ENCODE measurements around the gene RAD51B.
"Not testable (repeated sequence)": the region's sequence is repeated elsewhere in the genome, so short reads cannot be mapped to it uniquely, and the experiment has no call there.

The RAD51B gene

GRCh38 chr14:68696266-68696665 lies 876.7 kb downstream of the RAD51B start:
- Histone ChIP-seq H3K4me3 (no peak overlapping the region), H3K9ac (peak overlapping the region in 7 of 11 experiments; percentile 62 to 81 (median 72); a peak in 7 of 22 replicates), H3K4me1 (peaks cover 49 to 73% (median 57%) of the 10 kb centered on the region in 10 experiments), H3K4me2 (peak overlapping the region; percentile 86 to 95 (median 91); a peak in 20 of 22 replicates), H3K27ac (peak overlapping the region in 10 of 11 experiments; percentile 85 to 99 (median 90); a peak in 21 of 22 replicates), H3K27me3 (no peaks in the 10 kb centered on the region), H3K36me3 (no peaks in the 10 kb centered on the region), H4K20me1 (no peaks in the 10 kb centered on the region), H3K9me3 (replicated peaks in 1 of 11) (peaks cover 0 to 36% (median 8%) of the 10 kb centered on the region in 11 experiments; a peak in 10 of 22 replicates)
- no peak for TF ChIP-seq Cebpa-rat (IDR thresholded peaks at IDR 0.05)

DNA sequence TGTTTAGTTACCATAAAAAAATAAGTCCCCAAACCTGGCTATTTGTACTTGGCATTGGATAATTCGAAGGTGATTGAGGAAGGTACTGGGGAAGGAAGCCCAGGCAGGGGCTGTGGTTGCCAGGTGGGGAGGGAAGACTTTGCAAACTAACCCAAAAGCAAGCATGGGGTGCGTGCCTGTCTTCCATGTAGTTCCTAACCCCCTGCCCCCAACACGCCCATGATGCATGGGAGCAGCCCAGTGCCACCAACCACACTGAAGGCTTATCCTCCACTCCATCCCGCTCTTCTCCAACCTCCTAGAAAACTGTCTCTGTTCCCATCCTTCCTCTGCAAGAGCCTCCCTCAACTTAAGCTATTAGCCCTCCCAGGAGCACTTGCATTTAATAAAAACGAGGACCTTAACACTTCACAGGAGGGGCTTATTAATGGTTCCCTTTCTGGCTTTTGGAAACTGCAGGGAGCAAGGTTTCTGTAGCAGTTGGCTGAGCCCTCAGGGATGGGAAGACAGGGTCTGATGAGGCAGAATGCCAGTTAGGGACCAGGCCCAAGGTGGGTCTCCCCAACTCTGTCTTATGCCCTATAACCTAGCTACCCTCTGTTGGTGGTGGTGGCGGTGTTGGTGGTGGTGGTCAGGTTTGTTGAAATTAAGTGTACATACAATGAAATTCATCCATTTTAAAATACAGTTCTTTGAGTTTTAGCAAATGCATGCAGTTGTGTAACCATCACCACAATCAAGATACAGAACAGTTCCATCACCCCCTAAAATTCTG lies 877.3 kb downstream of the RAD51B start:
- Histone ChIP-seq H4K20me1 (no peaks in the 10 kb centered on the region), H3K9me3 (replicated peaks in 1 of 11) (peaks cover 0 to 36% (median 8%) of the 10 kb centered on the region in 11 experiments; a peak in 10 of 22 replicates), H3K9ac (peak overlapping the region in 1 of 11 experiments; percentile 73; a peak in 2 of 22 replicates), H3K27ac (peak overlapping the region in 10 of 11 experiments; percentile 85 to 99 (median 90); a peak in 18 of 22 replicates), H3K4me3 (no peak overlapping the region), H3K36me3 (no peaks in the 10 kb centered on the region), H3K27me3 (no peaks in the 10 kb centered on the region), H3K4me1 (peaks cover 46 to 73% (median 53%) of the 10 kb centered on the region in 10 experiments), H3K4me2 (peak overlapping the region in 7 of 11 experiments; percentile 86 to 95 (median 91); a peak in 14 of 22 replicates)
- no peak for TF ChIP-seq Cebpa-rat (IDR thresholded peaks at IDR 0.05)

GRCh38 chr14:68698773-68699172 lies 879.2 kb downstream of the RAD51B start:
- not testable (repeated sequence) for H3K36me3 ChIP-seq, H3K9ac ChIP-seq, H3K27me3 ChIP-seq, H3K27ac ChIP-seq, H3K4me3 ChIP-seq, H4K20me1 ChIP-seq
- H3K4me1 ChIP-seq = peaks cover 42 to 73% (median 53%) of the 10 kb centered on the region in 10 experiments
- H3K4me2 ChIP-seq = 0 out of 22 replicates have a peak overlapping the region, but pooled peaks of 2 of the 11 experiments have one; percentile 11 to 15
- peaks cover 0 to 36% (median 8%) of the 10 kb centered on the region in 11 experiments; a peak in 10 of 22 replicates for H3K9me3 ChIP-seq (replicated peaks in 1 of 11)

DNA sequence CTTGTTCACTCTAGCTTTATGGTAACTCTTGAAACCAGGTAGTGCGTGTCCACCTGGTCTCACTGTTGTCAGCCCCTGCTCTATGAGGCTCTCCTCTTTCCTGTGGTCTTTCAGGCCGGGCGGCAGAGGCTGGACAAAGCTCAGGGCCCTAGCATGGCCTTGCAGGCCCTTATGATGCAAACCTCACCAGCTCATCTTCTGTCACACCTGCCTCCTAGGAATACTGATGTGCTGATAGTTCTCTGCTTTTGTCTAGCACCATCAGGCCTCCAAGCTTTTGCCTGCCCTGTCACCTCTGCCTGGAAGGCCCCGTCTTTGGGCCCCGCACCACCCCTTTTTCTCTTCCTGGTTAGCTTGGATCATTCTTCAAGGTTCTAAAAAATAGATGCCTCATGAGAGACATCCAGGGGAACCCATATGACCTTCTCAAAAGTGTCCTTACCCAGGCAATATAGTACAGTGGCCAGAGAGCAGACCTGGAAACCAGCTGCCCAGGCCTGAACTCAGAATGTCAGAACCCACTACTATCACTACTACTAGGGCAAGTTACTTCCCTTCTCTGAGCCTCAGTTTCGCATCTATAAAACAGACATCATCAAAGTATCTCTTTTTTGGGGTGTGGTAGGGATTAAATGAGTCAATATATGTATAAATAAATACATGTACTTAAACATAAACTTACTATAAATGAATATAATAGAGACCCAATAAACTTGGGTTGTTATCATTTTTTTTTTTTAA lies 881.6 kb downstream of the RAD51B start:
- no peak for TF ChIP-seq Cebpa-rat (IDR thresholded peaks at IDR 0.05)
- peaks cover 18 to 73% (median 40%) of the 10 kb centered on the region in 10 experiments for H3K4me1 ChIP-seq
- no peaks in the 10 kb centered on the region for H4K20me1 ChIP-seq
- H3K9ac ChIP-seq = no peak overlapping the region
- peaks cover 0 to 35% (median 8%) of the 10 kb centered on the region in 11 experiments; a peak in 10 of 22 replicates for H3K9me3 ChIP-seq (replicated peaks in 1 of 11)
- H3K27me3 ChIP-seq = no peaks in the 10 kb centered on the region
- no peaks in the 10 kb centered on the region for H3K36me3 ChIP-seq
- H3K4me2 ChIP-seq = peak overlapping the region in 3 of 11 experiments; percentile 30 to 40 (median 30); a peak in 5 of 22 replicates
- H3K4me3 ChIP-seq = no peak overlapping the region
- H3K27ac ChIP-seq = peak overlapping the region in 3 of 11 experiments; percentile 8 to 38 (median 18); a peak in 5 of 22 replicates

DNA sequence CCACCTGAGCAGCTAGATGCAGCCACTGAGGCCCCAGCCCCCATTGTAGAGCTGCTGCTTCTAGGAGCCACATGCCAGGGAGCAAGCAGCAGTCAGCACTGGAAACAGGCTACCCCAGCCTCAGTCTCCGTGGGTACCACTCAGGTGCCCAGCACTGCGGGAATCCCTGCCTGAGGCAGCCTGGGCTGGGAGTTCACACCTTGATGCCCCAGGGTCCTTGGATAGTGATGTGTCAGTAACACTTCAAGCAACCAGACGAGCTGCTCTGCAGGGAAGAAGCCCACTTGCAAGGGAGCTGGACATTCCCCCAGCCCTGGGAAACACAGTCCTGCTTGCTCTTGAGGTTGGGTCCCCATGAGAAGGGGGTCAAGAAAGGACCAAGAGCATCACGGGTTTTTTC lies 882.6 kb downstream of the RAD51B start:
- H3K4me3 ChIP-seq = no peak overlapping the region
- peak overlapping the region in 1 of 11 experiments; percentile 40; a peak in 1 of 22 replicates for H3K9ac ChIP-seq
- H3K4me2 ChIP-seq = peak overlapping the region; percentile 53 to 86 (median 64); a peak in 21 of 22 replicates
- peak overlapping the region in 10 of 11 experiments; percentile 1 to 67 (median 41); a peak in 10 of 22 replicates for H3K27ac ChIP-seq
- H3K36me3 ChIP-seq = no peaks in the 10 kb centered on the region
- H4K20me1 ChIP-seq = no peaks in the 10 kb centered on the region
- no peaks in the 10 kb centered on the region for H3K27me3 ChIP-seq
- H3K9me3 ChIP-seq (replicated peaks in 1 of 11) = peaks cover 0 to 25% (median 8%) of the 10 kb centered on the region in 11 experiments; a peak in 9 of 22 replicates
- no peak for TF ChIP-seq Cebpa-rat (IDR thresholded peaks at IDR 0.05)
- H3K4me1 ChIP-seq = peaks cover 17 to 72% (median 32%) of the 10 kb centered on the region in 10 experiments

DNA sequence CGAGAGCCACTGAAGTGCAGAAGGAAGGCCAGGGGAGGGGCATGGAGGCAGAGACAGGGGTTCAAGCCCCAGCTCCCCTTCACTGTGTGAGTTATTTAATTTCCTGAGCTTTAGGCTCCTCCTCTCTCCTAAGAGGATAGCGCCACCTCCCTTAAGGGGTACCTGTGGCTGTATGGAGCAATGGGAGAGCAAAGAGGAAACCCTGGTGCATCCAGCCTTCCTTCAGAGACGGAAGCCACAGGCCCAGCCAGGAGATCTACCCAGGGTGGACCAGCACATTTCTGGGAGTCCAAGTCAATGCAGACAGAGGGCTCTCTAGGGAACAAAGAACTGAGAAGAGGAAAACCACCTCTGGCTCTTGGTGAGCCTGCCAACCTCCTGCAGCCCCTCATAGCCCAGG lies 883.0 kb downstream of the RAD51B start:
- H3K4me2 ChIP-seq = peak overlapping the region; percentile 53 to 86 (median 64)
- H3K27me3 ChIP-seq = no peaks in the 10 kb centered on the region
- TF ChIP-seq Cebpa-rat (IDR thresholded peaks at IDR 0.05) = no peak
- H3K36me3 ChIP-seq = no peaks in the 10 kb centered on the region
- H3K27ac ChIP-seq = peak overlapping the region in 9 of 11 experiments; percentile 0 to 67 (median 43); a peak in 13 of 22 replicates
- no peak overlapping the region for H3K4me3 ChIP-seq
- peaks cover 0 to 22% (median 8%) of the 10 kb centered on the region in 11 experiments; a peak in 8 of 22 replicates for H3K9me3 ChIP-seq (replicated peaks in 1 of 11)
- H3K4me1 ChIP-seq = peaks cover 17 to 71% (median 32%) of the 10 kb centered on the region in 10 experiments
- peak overlapping the region in 1 of 11 experiments; percentile 40; a peak in 2 of 22 replicates for H3K9ac ChIP-seq
- no peaks in the 10 kb centered on the region for H4K20me1 ChIP-seq

- H3K4me2 ChIP-seq = peak overlapping the region; percentile 53 to 86 (median 64)
- H3K27ac ChIP-seq = peak overlapping the region in 8 of 11 experiments; percentile 0 to 67 (median 46); a peak in 13 of 22 replicates
- H3K9me3 ChIP-seq (replicated peaks in 1 of 11) = peaks cover 0 to 18% (median 8%) of the 10 kb centered on the region in 11 experiments; a peak in 8 of 22 replicates
- no peak for TF ChIP-seq Cebpa-rat (IDR thresholded peaks at IDR 0.05)
- peak overlapping the region in 2 of 11 experiments; percentile 27 to 40; a peak in 2 of 22 replicates for H3K9ac ChIP-seq
- no peaks in the 10 kb centered on the region for H4K20me1 ChIP-seq
- no peaks in the 10 kb centered on the region for H3K27me3 ChIP-seq
- H3K4me3 ChIP-seq = no peak overlapping the region
- H3K4me1 ChIP-seq = peaks cover 17 to 71% (median 32%) of the 10 kb centered on the region in 10 experiments
- no peaks in the 10 kb centered on the region for H3K36me3 ChIP-seq
Measured at GRCh38 chr14:68703093-68703492, 883.5 kb downstream of the RAD51B start.
